NCI-H2081 (cell line): ENCODE measurements around the gene CORO6.

Experiments
- DNase-seq, 2 experiments: peaks; one replicate each; lab custom pipeline; 2025; lab: John Stamatoyannopoulos, UW

CORO6 gene

DNA sequence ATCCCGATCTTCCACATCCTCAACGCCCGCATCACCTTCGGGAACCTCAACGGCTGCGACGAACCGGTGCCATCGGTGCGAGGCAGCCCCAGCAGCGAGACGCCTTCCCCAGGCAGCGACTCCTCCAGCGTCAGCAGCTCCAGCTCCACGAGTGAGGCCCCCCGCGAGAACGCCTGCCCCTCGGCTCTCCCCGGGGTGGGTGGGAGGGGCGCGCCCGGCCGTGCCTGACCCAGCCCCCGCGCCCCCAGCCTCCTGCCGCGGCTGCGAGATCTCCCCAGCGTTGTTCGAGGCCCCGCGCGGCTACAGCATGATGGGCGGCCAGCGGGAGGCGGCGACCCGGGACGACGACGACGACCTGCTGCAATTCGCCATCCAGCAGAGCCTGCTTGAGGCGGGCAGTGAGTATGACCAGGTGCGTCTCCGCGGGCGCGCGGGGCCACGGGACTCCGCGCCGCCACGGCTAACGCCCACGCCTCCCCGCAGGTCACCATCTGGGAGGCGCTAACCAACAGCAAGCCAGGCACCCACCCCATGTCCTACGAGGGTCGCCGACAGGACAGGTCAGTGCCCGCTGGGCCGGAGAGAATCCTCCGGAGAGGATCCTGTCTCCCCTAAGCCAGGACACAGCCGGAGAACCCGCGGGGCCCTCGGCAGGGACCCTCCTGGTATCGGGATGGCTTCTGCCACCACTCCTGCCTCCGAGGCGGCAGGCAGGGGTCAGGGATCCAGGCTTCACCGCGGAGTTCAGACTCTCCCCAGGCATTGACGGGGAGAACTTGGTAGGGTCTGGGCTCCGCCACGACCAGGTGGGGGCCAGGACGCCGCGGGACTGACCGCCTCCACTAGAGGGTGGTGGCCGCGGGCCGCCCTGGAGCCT lies 10.1 kb downstream of the CORO6 start:
- no peak for DNase-seq

DNA sequence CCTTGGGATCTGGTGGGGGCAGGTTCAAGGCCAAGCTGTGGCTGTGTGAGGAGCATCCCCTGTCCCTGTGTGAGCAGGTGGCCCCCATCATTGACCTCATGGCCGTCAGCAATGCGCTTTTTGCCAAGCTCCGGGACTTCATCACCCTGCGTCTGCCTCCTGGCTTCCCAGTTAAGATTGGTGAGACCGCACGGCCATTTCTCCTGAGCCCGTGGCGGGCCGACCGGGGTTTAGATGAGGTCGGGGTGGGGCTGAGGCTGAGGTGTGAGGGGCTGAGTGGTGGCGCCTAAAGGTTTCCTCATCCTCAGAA lies 10.7 kb downstream of the CORO6 start:
- no peak for DNase-seq

DNA sequence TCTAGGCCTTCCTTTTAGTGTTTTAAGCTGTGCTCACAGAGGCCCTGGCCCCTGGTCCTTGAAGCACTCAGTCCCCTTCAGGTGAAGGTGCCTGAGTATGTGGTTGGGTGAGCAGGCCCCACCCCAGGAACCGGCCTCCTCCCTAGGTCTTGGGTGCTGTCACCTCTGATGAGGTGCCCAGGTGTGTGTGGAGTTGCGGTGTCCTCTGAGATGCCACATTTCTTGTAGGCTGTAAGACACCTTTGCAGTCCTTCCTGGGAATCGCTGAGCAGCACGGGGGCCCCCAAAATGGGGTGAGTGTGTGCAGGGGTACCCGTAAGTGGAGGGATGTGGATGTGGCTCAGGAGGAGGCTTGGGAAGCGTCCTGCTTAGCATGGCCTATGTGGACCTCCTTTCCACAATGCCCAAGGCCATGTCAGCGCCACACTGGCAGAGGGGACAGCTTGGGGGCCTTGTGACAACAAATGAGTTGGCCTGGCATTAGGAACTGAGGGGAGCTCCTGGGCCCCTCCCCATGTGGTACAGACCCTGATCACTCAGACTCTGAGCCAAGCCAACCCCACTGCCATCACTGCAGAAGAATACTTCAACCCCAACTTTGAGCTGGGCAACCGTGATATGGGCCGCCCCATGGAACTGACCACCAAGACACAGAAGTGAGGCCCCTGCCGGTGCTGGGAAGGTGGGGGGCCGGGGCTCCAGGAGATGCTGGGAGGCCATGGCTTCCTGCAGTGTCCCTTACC lies 11.2 kb downstream of the CORO6 start:
- no peak for DNase-seq

DNA sequence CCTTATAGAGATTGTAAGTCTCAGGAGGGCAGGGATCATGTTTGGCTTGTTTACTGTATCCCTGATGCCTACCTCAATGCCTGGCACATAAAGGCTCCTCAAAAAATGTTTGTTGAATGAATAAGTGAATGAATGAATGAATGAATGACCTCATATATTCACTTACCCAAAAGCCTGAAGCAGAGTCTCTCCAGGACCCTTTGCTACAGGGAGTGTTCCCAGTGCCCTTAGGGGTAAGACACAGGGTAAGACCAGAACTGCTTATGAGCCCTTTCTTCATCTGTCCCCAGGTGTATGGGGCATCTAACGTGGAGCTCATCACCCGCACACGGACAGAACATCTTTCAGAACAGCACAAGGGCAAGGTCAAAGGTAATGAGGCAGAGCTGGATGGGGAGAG lies 12.3 kb downstream of the CORO6 start:
- no peak for DNase-seq

DNA sequence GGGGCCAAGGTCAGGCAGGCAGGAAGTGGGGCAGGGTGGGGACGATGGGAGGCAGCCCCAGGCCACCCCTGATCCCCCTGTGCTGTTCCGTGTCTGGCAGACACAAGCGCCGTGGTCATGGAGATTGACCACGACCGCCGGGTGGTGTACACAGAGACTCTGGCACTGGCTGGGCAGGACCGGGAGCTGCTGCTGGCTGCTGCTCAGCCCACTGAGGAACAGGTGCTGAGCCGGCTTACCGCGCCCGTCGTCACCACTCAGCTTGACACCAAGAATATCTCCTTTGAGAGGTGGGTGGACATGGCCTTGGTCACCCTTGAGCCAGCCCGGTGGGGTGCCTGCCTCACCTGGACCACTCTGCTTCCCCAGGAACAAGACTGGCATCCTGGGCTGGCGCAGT lies 13.7 kb downstream of the CORO6 start:
- no peak for DNase-seq

DNA sequence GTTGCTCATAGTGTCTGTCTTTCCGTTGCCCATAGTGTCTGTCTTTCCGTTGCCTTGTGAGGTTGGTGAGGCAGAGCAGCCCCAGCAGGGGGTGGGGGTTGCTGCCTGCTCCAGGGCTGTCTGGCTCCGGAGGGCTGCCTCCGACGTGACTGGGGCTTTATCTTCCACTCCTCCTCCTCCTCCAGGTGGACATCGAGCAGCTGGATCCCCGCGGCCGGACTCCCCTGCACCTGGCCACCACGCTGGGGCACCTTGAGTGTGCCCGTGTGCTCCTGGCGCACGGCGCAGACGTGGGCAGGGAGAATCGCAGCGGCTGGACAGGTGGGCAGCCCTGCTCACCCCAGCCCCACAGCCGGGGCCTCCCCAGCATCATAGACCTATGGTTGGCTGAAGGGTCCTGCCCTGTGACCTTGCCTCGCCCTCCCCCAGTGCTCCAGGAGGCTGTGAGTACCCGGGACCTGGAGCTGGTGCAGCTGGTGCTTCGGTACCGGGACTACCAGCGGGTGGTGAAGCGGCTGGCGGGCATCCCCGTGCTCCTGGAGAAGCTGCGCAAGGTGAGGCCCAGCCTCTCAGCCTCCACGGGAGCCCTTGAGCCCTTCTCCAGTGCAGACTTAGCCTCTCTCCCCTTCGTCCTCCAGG lies 15.0 kb downstream of the CORO6 start:
- DNase-seq, result no peak

DNA sequence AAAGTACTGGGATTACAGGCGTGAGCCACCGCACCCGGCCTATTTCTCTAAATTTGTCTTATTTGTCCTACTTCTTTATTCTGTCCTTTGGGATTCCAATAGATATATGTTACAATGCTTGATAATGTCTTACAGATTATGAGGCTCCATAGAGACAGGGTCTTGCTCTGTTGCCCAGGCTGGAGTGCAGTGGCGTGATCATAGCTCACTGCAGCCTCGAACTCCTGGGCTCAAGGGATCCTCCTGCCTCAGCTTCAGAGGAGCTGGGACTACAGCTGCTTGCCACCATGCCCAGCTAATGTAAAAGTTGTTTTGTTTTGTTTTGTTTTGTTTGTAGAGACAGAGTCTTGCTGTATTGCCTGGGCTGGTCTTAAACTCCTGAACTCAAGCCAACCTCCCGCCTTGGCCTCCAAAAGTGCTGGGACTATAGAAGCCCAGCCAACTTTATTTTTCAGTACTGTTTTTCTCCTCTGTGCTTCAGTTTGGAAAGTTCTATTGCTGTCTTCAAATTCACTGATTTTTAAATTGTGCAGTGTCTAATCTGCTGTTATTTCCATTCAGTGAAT lies 19.5 kb downstream of the CORO6 start:
- DNase-seq, result no peak

DNA sequence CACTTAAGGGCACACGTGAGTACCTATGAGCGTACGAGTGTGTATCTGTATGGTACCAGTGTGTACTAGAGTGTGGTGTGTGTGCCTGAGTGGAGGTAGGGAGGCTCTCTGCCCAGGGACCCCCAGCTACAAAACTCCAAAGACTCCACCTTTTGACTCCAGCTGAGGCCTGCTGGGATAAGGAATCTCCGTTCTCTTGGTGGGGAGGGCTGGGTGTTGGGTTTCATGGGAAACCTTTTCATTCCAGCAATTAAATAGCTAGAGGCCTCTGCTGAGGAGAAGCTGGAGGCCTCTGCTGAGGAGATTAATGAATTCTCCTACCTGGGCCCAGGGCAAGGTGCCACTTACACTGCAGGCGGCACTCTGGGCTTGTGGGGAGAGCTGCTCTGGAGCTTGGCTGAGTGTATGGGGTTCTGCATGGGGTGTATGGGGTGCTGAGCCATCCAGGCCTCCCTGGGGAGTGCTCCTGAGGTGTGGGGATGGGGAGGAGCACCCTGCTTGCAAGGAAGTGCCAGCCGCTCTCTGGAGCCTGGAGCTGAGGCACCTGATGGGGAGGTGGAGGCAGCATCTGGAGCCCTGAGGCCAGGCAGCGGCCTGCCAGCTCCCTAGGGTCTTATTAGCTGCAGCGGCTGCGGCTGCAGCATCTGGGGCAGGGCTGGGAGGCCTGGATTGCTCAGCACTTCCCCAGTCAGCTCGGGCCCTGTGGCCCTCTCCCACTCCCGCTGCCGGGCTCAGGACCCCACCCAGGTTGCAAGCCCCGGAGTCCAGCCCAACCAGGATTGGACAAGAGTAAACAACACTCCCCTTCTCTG lies 25.1 kb downstream of the CORO6 start:
- peak in 1 of 2 experiments; percentile 2 for DNase-seq

DNA sequence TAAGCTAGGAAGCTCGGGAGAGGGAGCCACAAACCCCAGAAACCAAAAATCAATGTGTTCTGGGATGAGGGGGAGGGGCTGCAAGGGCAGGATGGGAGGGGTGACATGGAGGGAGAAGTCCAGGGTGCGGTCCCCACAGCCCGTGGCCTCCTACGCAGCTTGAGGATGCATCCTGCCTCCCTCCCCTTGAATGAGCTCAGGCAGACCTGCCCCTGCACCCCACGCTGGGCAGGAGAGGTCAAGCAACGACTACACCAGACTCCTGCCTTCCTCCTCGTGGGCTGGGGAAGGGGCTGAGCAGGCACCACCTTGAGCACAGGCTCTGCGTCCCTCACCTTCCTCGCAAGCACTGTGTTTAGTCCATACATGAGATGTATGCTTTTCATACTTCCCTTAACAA lies 25.9 kb downstream of the CORO6 start:
- DNase-seq, result no peak

DNA sequence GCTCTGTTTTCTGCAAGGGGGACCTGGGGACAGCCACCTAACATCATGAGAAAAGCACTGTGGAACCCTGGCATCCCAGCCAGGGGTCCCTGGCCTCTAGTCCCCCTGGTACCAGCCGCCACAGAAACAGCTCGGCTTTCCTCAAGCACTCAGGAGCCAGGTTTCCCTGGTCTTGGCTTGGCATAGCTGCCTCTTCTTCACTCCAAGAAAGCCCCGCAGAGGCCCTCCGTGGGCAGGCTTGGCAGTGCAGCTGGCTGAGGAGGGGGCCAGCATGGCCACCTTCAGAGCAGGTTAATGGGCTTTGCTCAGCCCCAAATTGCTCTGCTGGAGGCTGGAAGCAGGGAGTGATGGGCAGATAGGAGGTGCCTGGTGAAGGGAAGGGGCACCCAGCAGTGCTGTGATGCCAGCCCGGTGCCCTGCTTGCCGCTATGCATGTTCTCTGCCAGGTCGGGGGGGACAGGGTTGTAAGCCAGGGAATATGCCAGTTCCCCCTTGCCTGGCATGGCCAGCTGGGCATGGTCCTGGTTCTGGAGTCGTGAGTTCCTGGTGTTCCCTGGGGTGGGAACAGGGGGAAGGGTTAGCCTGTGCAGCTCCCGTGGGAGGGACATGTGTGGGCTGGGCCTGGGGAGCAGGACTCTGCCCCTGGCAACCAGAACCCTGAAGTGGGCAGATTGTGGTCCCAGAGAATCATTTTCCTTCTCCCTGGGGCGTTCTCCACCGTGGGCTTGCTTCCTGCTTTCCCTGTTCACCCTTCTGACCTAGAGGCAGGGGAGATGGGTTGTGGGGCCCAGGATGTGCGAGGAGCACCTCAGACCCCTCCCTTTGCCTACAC lies 26.6 kb downstream of the CORO6 start:
- no peak for DNase-seq

DNA sequence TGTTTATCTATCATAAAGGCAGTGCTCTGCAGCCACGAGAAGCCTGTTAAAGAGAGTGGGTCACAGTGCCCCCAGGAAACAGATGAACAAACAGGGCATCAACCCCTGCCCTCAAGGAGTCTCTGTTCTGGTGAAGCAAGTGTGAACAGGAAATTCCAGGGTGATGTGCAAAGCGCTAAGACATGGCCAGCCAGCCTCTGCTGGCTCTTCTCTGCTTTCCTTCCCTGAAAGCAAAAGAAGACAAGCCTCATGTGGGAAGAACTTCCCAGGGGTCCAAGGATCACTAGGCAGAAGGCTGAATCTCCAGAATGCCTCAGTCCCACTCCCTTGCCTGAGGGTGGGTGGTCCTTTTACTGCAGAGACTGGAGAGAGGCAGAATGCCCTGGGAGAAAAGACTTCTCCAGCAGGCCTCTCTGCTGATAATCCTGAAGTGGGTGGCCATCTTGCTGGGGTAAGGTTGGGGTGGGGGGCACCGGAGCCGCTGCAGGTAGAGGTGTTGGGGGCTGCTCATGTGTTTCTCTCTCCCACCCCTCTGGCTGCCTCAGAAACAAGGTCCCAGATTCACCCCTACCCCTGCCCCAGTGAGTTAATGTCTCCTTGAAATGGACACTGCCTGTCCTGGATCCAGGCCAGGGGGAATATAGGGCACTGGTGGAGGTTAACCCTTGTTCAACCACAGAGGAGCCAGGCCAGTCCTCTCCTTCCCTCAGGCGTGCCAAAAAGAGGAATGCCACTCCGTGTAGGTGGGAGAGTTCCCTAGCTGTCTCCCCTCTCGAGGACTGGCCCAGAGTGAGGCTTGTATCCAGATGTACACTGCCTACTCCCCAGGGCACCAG lies 27.4 kb downstream of the CORO6 start:
- DNase-seq, result no peak

DNA sequence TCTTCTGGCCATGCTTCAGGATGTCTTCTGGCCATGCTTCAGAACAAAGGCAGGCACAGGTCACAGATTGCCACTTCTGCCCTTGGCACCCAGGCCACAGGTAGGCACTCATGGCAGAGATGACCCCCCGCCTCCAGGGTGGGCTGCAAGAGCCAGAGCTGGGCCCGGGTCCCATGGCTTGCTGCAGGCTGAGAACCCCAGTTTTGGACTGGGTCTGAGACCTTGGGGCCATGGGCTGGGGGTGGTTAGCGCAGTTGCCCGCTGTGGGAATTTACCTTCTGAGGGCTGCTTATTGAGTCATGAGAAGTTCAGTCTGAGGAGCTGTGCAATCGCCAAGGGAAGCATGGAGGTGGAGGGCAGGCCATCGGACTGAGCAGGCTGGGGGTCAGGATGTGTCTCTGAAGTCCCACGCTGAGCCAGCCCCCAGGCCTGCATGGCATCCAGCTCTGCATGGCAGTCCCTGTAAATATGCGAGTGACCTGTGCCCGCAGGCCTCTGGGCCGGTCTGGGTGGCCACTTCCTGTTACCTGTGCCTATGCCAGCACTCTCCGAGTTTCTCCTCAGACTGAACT lies 28.1 kb downstream of the CORO6 start:
- DNase-seq, result no peak

DNA sequence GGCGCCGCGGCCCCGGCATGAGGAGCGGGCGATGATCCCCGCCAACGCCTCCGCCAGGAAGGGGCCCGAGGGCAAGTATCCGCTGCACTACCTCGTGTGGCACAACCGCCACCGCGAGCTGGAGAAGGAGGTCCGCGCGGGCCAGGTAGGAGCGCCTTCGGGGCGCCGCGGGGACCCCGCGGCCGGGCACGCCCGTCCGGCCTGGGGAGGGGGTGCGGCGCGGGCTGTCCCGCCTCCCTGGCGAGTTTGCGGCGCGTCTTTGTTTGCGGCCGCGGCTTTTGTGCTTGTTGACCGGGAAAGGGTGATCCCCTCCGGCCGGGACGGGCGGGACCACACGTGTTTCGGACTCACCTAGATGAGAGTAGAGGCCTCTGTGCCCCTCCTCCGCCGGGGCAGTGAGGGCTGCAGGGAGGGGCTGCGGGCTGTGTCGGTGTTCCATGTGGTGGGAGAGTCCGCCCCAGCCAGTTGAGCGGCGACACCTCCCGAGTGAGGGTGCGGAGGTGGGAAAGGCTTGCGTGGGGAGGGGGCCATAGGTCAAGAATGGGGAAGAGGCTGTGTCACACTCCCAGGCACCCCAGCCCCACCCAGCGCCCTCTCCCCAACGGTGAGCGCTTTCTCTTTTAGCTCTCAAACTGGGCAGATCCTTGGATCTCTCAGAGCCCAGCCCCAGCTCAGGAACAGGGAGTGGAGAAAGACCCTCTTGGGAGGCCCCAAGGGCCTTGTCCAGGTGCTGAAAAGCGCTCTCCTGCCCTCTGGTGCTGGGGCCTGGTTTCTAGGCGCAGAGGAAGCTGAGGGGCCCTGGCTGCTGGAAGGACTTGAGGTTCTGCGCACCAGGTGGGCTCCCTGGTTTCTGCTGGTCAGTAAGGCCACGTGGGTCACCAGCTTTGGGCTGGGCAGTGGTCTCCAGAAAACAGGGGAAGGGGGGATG lies 28.9 kb downstream of the CORO6 start:
- peak in 1 of 2 experiments; percentile 18 for DNase-seq

DNA sequence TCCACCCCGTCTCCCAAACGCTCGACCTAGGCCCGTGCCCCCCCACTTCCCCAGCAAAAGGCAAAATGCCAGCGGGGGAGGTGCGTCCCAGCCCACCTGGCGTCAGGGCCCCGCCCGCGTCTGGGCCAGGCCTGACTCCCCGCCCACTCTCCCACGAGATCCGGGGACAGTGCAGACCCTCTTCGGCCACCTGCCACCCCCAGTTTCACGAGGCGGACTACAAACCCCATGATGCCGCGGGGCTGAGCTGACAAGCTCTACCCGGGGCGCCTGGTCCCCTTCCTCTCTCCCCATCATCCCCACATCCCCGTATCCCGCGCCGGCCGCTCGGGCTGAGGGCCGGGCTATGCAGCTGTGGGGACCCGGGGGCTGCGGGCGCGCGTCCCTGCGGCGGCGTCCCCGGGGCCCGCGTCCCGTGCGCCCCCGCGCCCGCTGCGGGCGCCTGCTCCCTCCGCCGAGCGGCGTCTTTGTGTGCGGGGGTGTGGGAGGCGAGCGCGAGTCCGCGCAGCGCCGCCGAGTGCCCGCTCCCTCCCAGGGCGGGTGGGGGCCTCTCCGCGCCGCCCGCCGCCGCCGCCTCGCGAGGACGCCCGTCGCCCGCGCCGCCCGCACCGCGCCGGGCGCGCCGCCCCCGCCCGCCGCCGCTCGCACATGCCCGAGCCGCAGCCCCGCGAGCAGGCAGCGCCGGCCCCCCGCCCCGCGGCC lies 29.7 kb downstream of the CORO6 start, which contains the start of gene ANKRD13B:
TSS of gene ANKRD13B (plus strand) at position 283 of the 702 bp plus-strand sequence. CDS start 490 bp downstream, outside the sequence.
- DNase-seq, result peak; percentile 64 to 69

DNA sequence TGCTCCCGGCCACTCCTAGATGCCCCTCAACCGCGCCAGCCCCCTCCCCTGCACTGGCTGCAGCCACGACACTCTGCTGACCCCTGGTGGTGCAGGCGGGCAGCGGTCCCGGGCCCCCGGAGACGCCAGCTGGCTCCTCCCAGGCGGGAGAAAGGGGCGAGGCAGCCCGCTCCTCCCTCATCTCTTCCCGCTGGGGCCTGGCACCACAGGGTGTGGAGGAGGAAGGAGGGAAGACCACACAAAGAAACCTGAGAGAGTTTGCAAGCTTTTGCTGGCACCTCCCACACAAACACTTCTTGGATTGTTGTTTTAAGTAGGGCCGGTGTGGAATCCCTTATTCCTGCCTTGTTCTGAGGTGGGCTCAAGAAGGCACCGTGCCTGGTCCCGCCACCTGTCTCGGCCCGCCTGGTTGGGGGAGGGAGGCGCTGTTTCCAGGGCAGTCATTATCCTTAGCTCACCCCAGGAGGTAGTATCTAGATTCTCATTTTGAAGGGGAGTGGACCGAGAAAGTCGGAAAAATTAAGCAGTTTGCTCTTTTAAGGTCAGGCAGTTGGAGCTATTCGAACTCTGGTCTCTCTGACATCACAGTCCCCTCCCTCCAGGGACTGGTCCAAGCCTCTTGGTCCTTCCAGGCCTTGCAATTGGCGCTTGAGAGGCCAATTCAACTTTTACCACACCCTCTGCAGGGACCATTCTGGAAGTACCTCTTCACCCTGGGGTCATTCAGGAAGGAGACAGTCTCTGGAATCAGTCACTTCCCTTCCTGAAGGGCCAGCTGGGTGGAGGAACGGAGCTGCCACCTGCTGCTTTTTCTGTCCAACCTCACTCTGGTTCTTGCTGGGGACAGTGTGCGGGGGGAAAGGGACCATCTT lies 30.7 kb downstream of the CORO6 start:
- peak; percentile 79 to 84 for DNase-seq

DNA sequence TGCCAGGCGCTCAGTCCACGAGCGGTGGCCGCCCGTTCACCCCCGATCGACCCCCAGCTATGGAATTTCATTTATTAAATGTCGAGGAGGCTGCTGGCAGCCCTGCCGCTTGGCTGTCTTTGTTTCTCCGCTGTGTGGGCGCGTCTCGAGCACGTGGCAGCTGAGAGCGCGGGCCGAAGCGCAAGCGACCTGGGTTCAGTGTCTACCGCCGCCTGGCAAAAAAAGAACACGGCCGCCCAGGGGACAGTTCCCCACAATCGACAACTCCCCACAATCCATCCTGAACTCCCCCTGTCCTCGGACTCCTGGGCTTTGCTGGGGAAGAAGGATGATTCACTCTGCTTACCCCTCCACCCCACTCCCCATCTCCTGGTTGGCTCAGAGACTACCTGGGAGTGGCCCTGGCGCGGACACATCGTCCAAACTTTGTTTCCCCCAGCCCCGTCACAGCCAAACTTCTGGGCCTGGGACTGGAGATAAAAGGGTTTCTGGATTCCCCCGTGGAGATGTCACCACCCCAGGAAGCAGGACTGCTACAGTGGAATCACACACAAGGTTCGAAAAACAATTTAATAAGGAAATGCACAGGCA lies 31.5 kb downstream of the CORO6 start:
- DNase-seq, result peak; percentile 69 to 77
